ENCODE measurements around the gene OPN1MW. TPM values are rescaled to one million over a fixed set of nuclear protein-coding genes. Genes with fewer than 3 reads are reported as not detected.
"Not testable (repeated sequence)": the region's sequence is repeated elsewhere in the genome, so short reads cannot be mapped to it uniquely, and the experiment has no call there.

The OPN1MW gene
- total RNA-seq, 1 donor from 2014 or later: not detected

GRCh38 chrX:154209670-154210418, 27.4 kb downstream of the OPN1MW start:
- not testable (repeated sequence) for DNase-seq (ENCODE audit: low spot score in 2 of 2); FAIRE-seq

- DNase-seq (ENCODE audit: low spot score in 2 of 2); FAIRE-seq: not testable (repeated sequence)
Measured at GRCh38 chrX:154211057-154211456, 28.7 kb downstream of the OPN1MW start.

- not testable (repeated sequence) for DNase-seq (ENCODE audit: low spot score in 2 of 2); FAIRE-seq
Measured at GRCh38 chrX:154211499-154211898, 29.1 kb downstream of the OPN1MW start.

- not testable (repeated sequence) for DNase-seq (ENCODE audit: low spot score in 2 of 2); FAIRE-seq
Measured at GRCh38 chrX:154219456-154219855, 37.1 kb downstream of the OPN1MW start, which contains the start of gene OPN1MW2. Gene OPN1MW2 (plus strand): TSS chrX:154219756. CDS start chrX:154219816, 60 bp downstream.

- DNase-seq (ENCODE audit: low spot score in 2 of 2); FAIRE-seq: not testable (repeated sequence)
Measured at GRCh38 chrX:154225292-154225691, 42.9 kb downstream of the OPN1MW start.

- DNase-seq (ENCODE audit: low spot score in 2 of 2); FAIRE-seq: not testable (repeated sequence)
Measured at GRCh38 chrX:154226706-154227105, 44.3 kb downstream of the OPN1MW start.

GRCh38 chrX:154231443-154231842, 49.0 kb downstream of the OPN1MW start:
- FAIRE-seq; DNase-seq (ENCODE audit: low spot score in 2 of 2): not testable (repeated sequence)

- FAIRE-seq; DNase-seq (ENCODE audit: low spot score in 2 of 2): not testable (repeated sequence)
Measured at GRCh38 chrX:154233620-154234019, 51.2 kb downstream of the OPN1MW start.

GRCh38 chrX:154238939-154239559, 56.7 kb downstream of the OPN1MW start:
- not testable (repeated sequence) for FAIRE-seq; DNase-seq (ENCODE audit: low spot score in 2 of 2)

- FAIRE-seq; DNase-seq (ENCODE audit: low spot score in 2 of 2): not testable (repeated sequence)
Measured at GRCh38 chrX:154239982-154240503, 57.6 kb downstream of the OPN1MW start.

Other genes starting within 250 kb of the OPN1MW start
- 21.6 TPM for gene NAA10, start 247.6 kb upstream of the OPN1MW start, total RNA-seq
- gene RENBP, start 238.0 kb upstream of the OPN1MW start, total RNA-seq: 2.4 TPM
- 9.4 TPM for gene HCFC1, start 210.8 kb upstream of the OPN1MW start, total RNA-seq
- 1.6 TPM for gene TMEM187, start 209.8 kb upstream of the OPN1MW start, total RNA-seq
- gene IRAK1, start 162.7 kb upstream of the OPN1MW start, total RNA-seq: 6.9 TPM
- gene MECP2, start 84.9 kb upstream of the OPN1MW start, total RNA-seq: 21.2 TPM
- not detected for gene OPN1LW, start 38.4 kb upstream of the OPN1MW start, total RNA-seq
- gene OPN1MW2, start 37.2 kb downstream of the OPN1MW start, total RNA-seq: not detected
- not detected for gene OPN1MW3, start 75.0 kb downstream of the OPN1MW start, total RNA-seq
- not detected for gene TEX28, start 112.5 kb downstream of the OPN1MW start, total RNA-seq
- gene TKTL1, start 113.2 kb downstream of the OPN1MW start, total RNA-seq: 1.6 TPM
- 66.9 TPM for gene FLNA, start 192.0 kb downstream of the OPN1MW start, total RNA-seq
- gene EMD, start 196.7 kb downstream of the OPN1MW start, total RNA-seq: 13.9 TPM
- gene RPL10, start 215.8 kb downstream of the OPN1MW start, total RNA-seq: 2,273 TPM
- 4.5 TPM for gene DNASE1L1, start 226.7 kb downstream of the OPN1MW start, total RNA-seq
- gene TAFAZZIN, start 228.9 kb downstream of the OPN1MW start, total RNA-seq: 11.0 TPM
- gene ATP6AP1, start 246.1 kb downstream of the OPN1MW start, total RNA-seq: 50.1 TPM